IMR-90 (cell line): Measurements from ENCODE around the gene RAPGEF5. TPM values are rescaled to one million over a fixed set of nuclear protein-coding genes. Genes with fewer than 3 reads are reported as not detected.

Experiments used
- ATAC-seq: fragments of 200-7000 bp; cut with Tn5 transposase; 2 replicates; pipeline ENCODE4 v1.9.1; 2020; ENCODE audit warnings: low read depth, mild to moderate bottlenecking, moderate library complexity
- BruUV-seq: library from RNA; stranded (reverse); fragments of 400-500 nt; replicated peaks from 2 replicates; lab custom pipeline; 2021; lab: Mats Ljungman, UMichigan
- CTCF ChIA-PET: fragments of 300-600 bp; formaldehyde crosslinking; extraction: SDS; loops from one replicate; lab custom pipeline; 2021; ENCODE audit warnings: antibody characterized with exemption; lab: Yijun Ruan, JAX
- POLR2A ChIA-PET: fragments of 300-600 bp; sonication (Branson Sonifier 250); formaldehyde crosslinking; loops from one replicate; lab custom pipeline; 2022; ENCODE audit warnings: antibody characterized with exemption; ENCODE audit not compliant: unreplicated experiment; lab: Charles Lee
- DNase-seq: peaks from one replicate; pipeline ENCODE4 v3.0.0; 2013
- H2AFZ ChIP-seq: replicated peaks from 2 replicates; pipeline ENCODE3; 2013; ENCODE audit warnings: low read length, mild to moderate bottlenecking; ENCODE audit not compliant: poor library complexity
- H2AK5ac ChIP-seq: 2 replicates; pipeline ENCODE4 v1.6.1; 2013; ENCODE audit warnings: low read depth, low read length, inconsistent platforms
- H2AK9ac ChIP-seq: replicated peaks from 2 replicates; pipeline ENCODE3; 2013; ENCODE audit warnings: mild to moderate bottlenecking, low read depth, low read length, moderate library complexity; ENCODE audit not compliant: poor library complexity
- H2BK120ac ChIP-seq: 2 replicates; pipeline ENCODE4 v1.6.1; 2013; ENCODE audit warnings: low read depth, low read length, inconsistent platforms
- H2BK15ac ChIP-seq: 3 replicates; pipeline ENCODE4 v1.6.1; 2013; ENCODE audit warnings: low read depth, low read length, inconsistent platforms
- H2BK20ac ChIP-seq: 2 replicates; pipeline ENCODE4 v1.6.1; 2013; ENCODE audit warnings: low read depth, mild to moderate bottlenecking, inconsistent platforms, low read length, moderate library complexity
- H2BK5ac ChIP-seq: 2 replicates; pipeline ENCODE4 v1.6.1; 2013; ENCODE audit warnings: mild to moderate bottlenecking, low read depth, low read length, inconsistent platforms; ENCODE audit not compliant: poor library complexity, severe bottlenecking
- H3K14ac ChIP-seq: replicated peaks from 2 replicates; pipeline ENCODE4 v1.6.1; 2013; ENCODE audit warnings: low read depth, low read length, inconsistent platforms
- H3K18ac ChIP-seq: 2 replicates; pipeline ENCODE4 v1.6.1; 2013; ENCODE audit warnings: low read depth, low read length, control low read depth
- H3K23ac ChIP-seq: 2 replicates; pipeline ENCODE4 v1.6.1; 2013; ENCODE audit warnings: low read depth, low read length, inconsistent platforms
- H3K27ac ChIP-seq: 2 replicates; pipeline ENCODE4 v1.5.1; 2013; ENCODE audit warnings: mild to moderate bottlenecking, control low read depth, low read length; ENCODE audit not compliant: insufficient read depth
- H3K27me3 ChIP-seq: 2 replicates; pipeline ENCODE4 v1.6.1; 2013; ENCODE audit warnings: low read length; ENCODE audit not compliant: control insufficient read depth, insufficient read depth
- H3K36me3 ChIP-seq: 2 replicates; pipeline ENCODE4 v1.6.1; 2013; ENCODE audit warnings: low read length, mixed read lengths; ENCODE audit not compliant: control insufficient read depth, insufficient read depth
- H3K4ac ChIP-seq: 2 replicates; pipeline ENCODE4 v1.6.1; 2013; ENCODE audit warnings: low read depth, low read length, inconsistent platforms
- H3K4me1 ChIP-seq: 2 replicates; pipeline ENCODE4 v1.6.1; 2013; ENCODE audit warnings: low read length, mixed read lengths; ENCODE audit not compliant: control insufficient read depth, insufficient read depth
- H3K4me2 ChIP-seq: 2 replicates; pipeline ENCODE4 v1.6.1; 2013; ENCODE audit warnings: low read depth, mild to moderate bottlenecking, control low read depth, low read length, moderate library complexity
- H3K4me3 ChIP-seq: 2 replicates; pipeline ENCODE4 v1.5.1; 2013; ENCODE audit warnings: low read depth, mild to moderate bottlenecking, control low read depth, low read length, moderate library complexity; ENCODE audit not compliant: insufficient read depth
- H3K56ac ChIP-seq: 2 replicates; pipeline ENCODE4 v1.6.1; 2013; ENCODE audit warnings: low read length, inconsistent platforms; ENCODE audit not compliant: insufficient read depth; ENCODE audit errors: extremely low read depth
- H3K79me1 ChIP-seq, 2 experiments: 2 replicates each; pipeline ENCODE4 v1.6.1; 2013; ENCODE audit warnings: low read length in 2 of 2, inconsistent platforms in 1 of 2, low read depth in 1 of 2
- H3K9ac ChIP-seq: 2 replicates; pipeline ENCODE4 v1.6.1; 2013; ENCODE audit warnings: low read depth, low read length, control low read depth
- H3K9me1 ChIP-seq: 2 replicates; pipeline ENCODE4 v1.6.1; 2013; ENCODE audit warnings: low read length, inconsistent platforms; ENCODE audit not compliant: insufficient read depth
- H3K9me3 ChIP-seq: 2 replicates; pipeline ENCODE4 v1.6.1; 2013; ENCODE audit warnings: low read length; ENCODE audit not compliant: control insufficient read depth, insufficient read depth
- H4K20me1 ChIP-seq: 2 replicates; pipeline ENCODE4 v1.6.1; 2013; ENCODE audit warnings: low read length, inconsistent platforms; ENCODE audit not compliant: insufficient read depth
- H4K5ac ChIP-seq: 2 replicates; pipeline ENCODE4 v1.6.1; 2013; ENCODE audit warnings: mild to moderate bottlenecking, low read depth, low read length, control low read depth
- H4K8ac ChIP-seq, 2 experiments: 2 replicates each; pipeline ENCODE4 v1.6.1; 2013; ENCODE audit warnings: low read depth in 2 of 2, low read length in 2 of 2, control low read depth in 1 of 2, inconsistent platforms in 1 of 2
- H4K91ac ChIP-seq: 2 replicates; pipeline ENCODE4 v1.6.1; 2013; ENCODE audit warnings: low read depth, low read length, inconsistent platforms; ENCODE audit not compliant: insufficient read depth
- CEBPB ChIP-seq: IDR thresholded peaks from 2 replicates; pipeline ENCODE4 v1.6.1; 2012; ENCODE audit warnings: low read depth, low read length, improper control_type of control experiment
- CHD1 ChIP-seq: IDR thresholded peaks from 2 replicates; pipeline ENCODE4 v1.6.1; 2012; ENCODE audit warnings: low read depth, low read length, improper control_type of control experiment
- MAFK ChIP-seq: IDR thresholded peaks from 2 replicates; pipeline ENCODE4 v1.6.1; 2012; ENCODE audit warnings: low read depth, low read length, improper control_type of control experiment
- MAZ ChIP-seq: IDR thresholded peaks from 2 replicates; pipeline ENCODE4 v1.6.1; 2012; ENCODE audit warnings: low read depth, mild to moderate bottlenecking, low read length, improper control_type of control experiment, moderate library complexity, borderline replicate concordance
- MXI1 ChIP-seq: IDR thresholded peaks from 2 replicates; pipeline ENCODE4 v1.6.1; 2012; ENCODE audit warnings: low read depth, mild to moderate bottlenecking, low read length, moderate library complexity, borderline replicate concordance
- SMC3 ChIP-seq: fragments of 150-350 bp; IDR thresholded peaks from 2 replicates; pipeline ENCODE4 v1.6.1; 2016; ENCODE audit warnings: low read depth, mild to moderate bottlenecking, antibody characterized with exemption, low read length, moderate library complexity
- USF2 ChIP-seq: fragments of 150-350 bp; IDR thresholded peaks from 2 replicates; pipeline ENCODE4 v1.6.1; 2017; ENCODE audit warnings: mild to moderate bottlenecking, antibody characterized with exemption, low read length, low read depth
- WGBS, 2 experiments: methylation state at CpG; one replicate each; pipeline versions ENCODE4 v1.1.5 to v1.1.7; 2013; ENCODE audit warnings: missing lambda C conversion rate in 2 of 2; ENCODE audit not compliant: insufficient read length in 1 of 2; ENCODE audit errors: extremely low coverage in 2 of 2; 5-methylcytosine and 5-hydroxymethylcytosine counted together
- dilution Hi-C: fragments of 300-500 bp; cut with HindIII; formaldehyde crosslinking; loops from one replicate; pipeline ENCODE4 v1.14.3; 2018; ENCODE audit warnings: low sequenced_read_pairs; ENCODE audit not compliant: unreplicated experiment
- in situ Hi-C: fragments of 300-500 bp; cut with MboI; formaldehyde crosslinking; loops from 3 replicates; pipeline ENCODE4 v1.14.3; 2019; ENCODE audit warnings: low sequenced_read_pairs, inconsistent platforms, mixed read lengths
- intact Hi-C: fragments of 100-400 bp; cut with micrococcal nuclease; formaldehyde crosslinking; loops from 2 replicates; pipeline ENCODE4 v1.10.0; 2022
- polyA plus RNA-seq, 3 experiments: library from polyadenylated mRNA; depleted of rRNA; stranded (reverse); fragments of >200 nt; gene quantifications; 2 replicates each; pipeline ENCODE4 v1.2.3, GENCODE V29; 2012; ENCODE audit warnings: low replicate concordance in 1 of 3
- total RNA-seq: library from RNA; depleted of rRNA; stranded (reverse); fragments of >200 nt; gene quantifications from 2 replicates; pipeline ENCODE4 v1.2.3, GENCODE V29; 2012

The RAPGEF5 gene
- total and polyA plus RNA-seq, 2 of the 4 experiments (the other 2 are of a cell fraction) = 0.05 to 0.18 TPM

DNA sequence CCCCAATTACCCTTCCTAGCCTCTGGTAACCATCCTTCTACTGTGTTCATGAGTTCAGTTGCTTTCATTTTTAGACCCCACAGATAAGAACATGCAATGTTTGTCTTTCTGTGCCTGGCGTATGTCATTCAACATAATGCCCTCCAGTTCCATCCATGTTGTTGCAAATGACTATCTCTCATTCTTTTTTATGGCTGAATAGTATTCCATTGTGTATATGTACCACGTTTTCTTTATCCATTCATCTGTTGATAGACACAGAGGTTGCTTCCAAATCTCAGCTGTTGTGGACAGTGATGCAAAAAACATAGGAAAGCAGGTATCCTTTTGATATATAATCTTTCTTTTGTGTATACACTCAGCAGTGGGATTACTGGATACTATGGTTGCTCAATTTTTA lies 51.2 kb downstream of the RAPGEF5 start:
- ATAC-seq (no peak), DNase-seq (no peak)
- no peaks in the 10 kb centered on the region for H3K9me3 ChIP-seq
- H2BK20ac ChIP-seq = no peak overlapping the region
- no peak overlapping the region for H3K23ac ChIP-seq
- H3K14ac ChIP-seq = no peak overlapping the region
- H2BK5ac ChIP-seq = no peak overlapping the region
- no peak overlapping the region for H4K8ac ChIP-seq
- H3K9ac ChIP-seq = no peak overlapping the region
- no peak overlapping the region for H2BK15ac ChIP-seq
- no peaks in the 10 kb centered on the region for H3K79me1 ChIP-seq
- H3K56ac ChIP-seq = no peak overlapping the region
- dilution Hi-C loops (no loop called here), intact Hi-C loops (no loop called here), in situ Hi-C loops (no loop called here)
- H2AFZ ChIP-seq = no peak overlapping the region
- no peaks in the 10 kb centered on the region for H3K27me3 ChIP-seq
- H3K9me1 ChIP-seq = no peaks in the 10 kb centered on the region
- H3K27ac ChIP-seq = no peak overlapping the region
- ChIA-PET CTCF (no interaction called here), POLR2A (no interaction called here)
- H4K5ac ChIP-seq = no peak overlapping the region
- H3K4ac ChIP-seq = no peak overlapping the region
- no peaks in the 10 kb centered on the region for H3K36me3 ChIP-seq
- H2BK120ac ChIP-seq = no peak overlapping the region
- no TSS peak for BruUV-seq
- no peaks in the 10 kb centered on the region for H3K4me1 ChIP-seq
- H3K4me3 ChIP-seq = no peak overlapping the region
- no peak overlapping the region for H4K91ac ChIP-seq
- no CpG with 5 or more reads among the region's 2 CpGs for WGBS, 2 experiments
- H3K4me2 ChIP-seq = no peak overlapping the region
- TF ChIP-seq CEBPB = no peak
- no peak for TF ChIP-seq CHD1
- TF ChIP-seq MAFK = no peak
- TF ChIP-seq SMC3 = no peak
- no peak for TF ChIP-seq USF2
- no peak for TF ChIP-seq MXI1
- TF ChIP-seq MAZ = no peak
- no peak overlapping the region for H2AK5ac ChIP-seq
- no peaks in the 10 kb centered on the region for H4K20me1 ChIP-seq
- H3K18ac ChIP-seq = no peak overlapping the region
- no peak overlapping the region for H2AK9ac ChIP-seq
